B cell (primary cell): ENCODE results near the gene TSPYL6.

Experiments used
- CTCF ChIP-seq: fragments of 200-600 bp; IDR thresholded peaks from one replicate; pipeline ENCODE4 v1.8.0; 2022; ENCODE audit warnings: antibody characterized with exemption, mild to moderate bottlenecking
- EZH2 ChIP-seq: IDR thresholded peaks from 2 replicates; pipeline ENCODE4 v1.6.1; 2012; ENCODE audit warnings: borderline replicate concordance, low read depth, mild to moderate bottlenecking, moderate library complexity, low read length; ENCODE audit not compliant: insufficient read depth, poor library complexity, severe bottlenecking

GRCh38 chr2:54249629-54250028 is 6.4 kb downstream of the TSPYL6 start:
- TF ChIP-seq EZH2 (no peak), CTCF (no peak)
